Measurements from ENCODE around the gene USP14.

GRCh38 chr18:199214-199613, 40.9 kb downstream of the USP14 start:
- TF ChIP-seq, protein P1, sequence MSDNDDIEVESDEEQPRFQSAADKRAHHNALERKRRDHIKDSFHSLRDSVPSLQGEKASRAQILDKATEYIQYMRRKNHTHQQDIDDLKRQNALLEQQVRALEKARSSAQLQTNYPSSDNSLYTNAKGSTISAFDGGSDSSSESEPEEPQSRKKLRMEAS (IDR thresholded peaks at IDR 0.05; ENCODE audit: insufficient read depth, insufficient read length) = no peak
- TF ChIP-seq MYC (IDR thresholded peaks at IDR 0.05; ENCODE audit: low read depth, low read length) = no peak
- no peak for TF ChIP-seq EZH2 (IDR thresholded peaks at IDR 0.05; ENCODE audit: borderline replicate concordance, low read depth, low read length, severe bottlenecking)
- TF ChIP-seq, protein P2, sequence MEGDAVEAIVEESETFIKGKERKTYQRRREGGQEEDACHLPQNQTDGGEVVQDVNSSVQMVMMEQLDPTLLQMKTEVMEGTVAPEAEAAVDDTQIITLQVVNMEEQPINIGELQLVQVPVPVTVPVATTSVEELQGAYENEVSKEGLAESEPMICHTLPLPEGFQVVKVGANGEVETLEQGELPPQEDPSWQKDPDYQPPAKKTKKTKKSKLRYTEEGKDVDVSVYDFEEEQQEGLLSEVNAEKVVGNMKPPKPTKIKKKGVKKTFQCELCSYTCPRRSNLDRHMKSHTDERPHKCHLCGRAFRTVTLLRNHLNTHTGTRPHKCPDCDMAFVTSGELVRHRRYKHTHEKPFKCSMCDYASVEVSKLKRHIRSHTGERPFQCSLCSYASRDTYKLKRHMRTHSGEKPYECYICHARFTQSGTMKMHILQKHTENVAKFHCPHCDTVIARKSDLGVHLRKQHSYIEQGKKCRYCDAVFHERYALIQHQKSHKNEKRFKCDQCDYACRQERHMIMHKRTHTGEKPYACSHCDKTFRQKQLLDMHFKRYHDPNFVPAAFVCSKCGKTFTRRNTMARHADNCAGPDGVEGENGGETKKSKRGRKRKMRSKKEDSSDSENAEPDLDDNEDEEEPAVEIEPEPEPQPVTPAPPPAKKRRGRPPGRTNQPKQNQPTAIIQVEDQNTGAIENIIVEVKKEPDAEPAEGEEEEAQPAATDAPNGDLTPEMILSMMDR (IDR thresholded peaks at IDR 0.05; ENCODE audit: extremely low read depth in 1 of 2, insufficient read depth in 1 of 2, low read depth in 1 of 2, low read length in 2 of 2) = no peak
- TF ChIP-seq POLR2A (IDR thresholded peaks at IDR 0.05; ENCODE audit: low read depth, low read length) = no peak
- TF ChIP-seq POLR2AphosphoS5 (IDR thresholded peaks at IDR 0.05; ENCODE audit: insufficient read depth, low read depth, low read length) = no peak
- no peak for TF ChIP-seq JUN (IDR thresholded peaks at IDR 0.05; ENCODE audit: borderline replicate concordance, insufficient read depth, insufficient read length, low read depth)
- no peak for TF ChIP-seq FOS (IDR thresholded peaks at IDR 0.05; ENCODE audit: borderline replicate concordance, insufficient read depth, low read length)
- no peak for TF ChIP-seq GATA2 (IDR thresholded peaks at IDR 0.05; ENCODE audit: insufficient read depth, insufficient read length, low read depth, low read length)
